H9 (cell line): ENCODE measurements around the gene EVC. TPM values are rescaled to one million over a fixed set of nuclear protein-coding genes. Genes with fewer than 3 reads are reported as not detected.

Experiments used
- DNase-seq: peaks from one replicate; pipeline ENCODE4 v3.0.0-alpha.2; 2017
- H2AFZ ChIP-seq: one replicate; pipeline ENCODE4 v1.6.1; 2013; ENCODE audit warnings: mild to moderate bottlenecking, low read length, control low read depth, moderate library complexity
- H2AK5ac ChIP-seq: 2 replicates; pipeline ENCODE4 v1.6.1; 2013; ENCODE audit warnings: low read length, control low read depth, mixed read lengths; ENCODE audit not compliant: insufficient read length
- H2BK120ac ChIP-seq: one replicate; pipeline ENCODE4 v1.6.1; 2013; ENCODE audit warnings: low read depth, mild to moderate bottlenecking, low read length, control low read depth, inconsistent platforms; ENCODE audit not compliant: poor library complexity, severe bottlenecking
- H2BK12ac ChIP-seq: 2 replicates; pipeline ENCODE4 v1.6.1; 2013; ENCODE audit warnings: low read length, control low read depth, mixed read lengths, low read depth; ENCODE audit not compliant: insufficient read length
- H2BK15ac ChIP-seq: 2 replicates; pipeline ENCODE4 v1.6.1; 2013; ENCODE audit warnings: low read depth, low read length, control low read depth
- H2BK20ac ChIP-seq: one replicate; pipeline ENCODE4 v1.6.1; 2013; ENCODE audit warnings: low read depth, mild to moderate bottlenecking, low read length, control low read depth, inconsistent platforms; ENCODE audit not compliant: poor library complexity, severe bottlenecking
- H2BK5ac ChIP-seq: 2 replicates; pipeline ENCODE4 v1.6.1; 2013; ENCODE audit warnings: low read length, control low read depth, mixed read lengths; ENCODE audit not compliant: insufficient read length
- H3K14ac ChIP-seq: 2 replicates; pipeline ENCODE4 v1.6.1; 2013; ENCODE audit warnings: low read length, control low read depth; ENCODE audit not compliant: insufficient read depth
- H3K18ac ChIP-seq: 2 replicates; pipeline ENCODE4 v1.6.1; 2013; ENCODE audit warnings: low read depth, mild to moderate bottlenecking, mixed read lengths, low read length, control low read depth; ENCODE audit not compliant: insufficient read length
- H3K23ac ChIP-seq: 2 replicates; pipeline ENCODE4 v1.6.1; 2013; ENCODE audit warnings: low read length, control low read depth, mixed read lengths, low read depth; ENCODE audit not compliant: insufficient read length
- H3K23me2 ChIP-seq: 2 replicates; pipeline ENCODE4 v1.6.1; 2013; ENCODE audit warnings: low read depth, mild to moderate bottlenecking, mixed read lengths, low read length, control low read depth; ENCODE audit not compliant: insufficient read length, poor library complexity, severe bottlenecking
- H3K27ac ChIP-seq: 2 replicates; pipeline ENCODE4 v1.5.1; 2013; ENCODE audit warnings: low read length, control low read depth, mixed read lengths, low read depth; ENCODE audit not compliant: insufficient read length
- H3K27me3 ChIP-seq: 2 replicates; pipeline ENCODE4 v1.6.1; 2013; ENCODE audit warnings: low read length, control low read depth, inconsistent platforms; ENCODE audit not compliant: insufficient read depth
- H3K4ac ChIP-seq: 2 replicates; pipeline ENCODE4 v1.6.1; 2013; ENCODE audit warnings: low read depth, mild to moderate bottlenecking, control low read depth, inconsistent platforms, low read length, moderate library complexity
- H3K4me1 ChIP-seq: 2 replicates; pipeline ENCODE4 v1.6.1; 2013; ENCODE audit warnings: low read length, control low read depth, inconsistent platforms; ENCODE audit not compliant: insufficient read depth
- H3K4me2 ChIP-seq: 2 replicates; pipeline ENCODE4 v1.6.1; 2013; ENCODE audit warnings: low read length, control low read depth, mixed read lengths; ENCODE audit not compliant: insufficient read length, insufficient read depth
- H3K56ac ChIP-seq: 2 replicates; pipeline ENCODE4 v1.6.1; 2013; ENCODE audit warnings: low read depth, mild to moderate bottlenecking, mixed read lengths, low read length, control low read depth; ENCODE audit not compliant: insufficient read length
- H3K79me1 ChIP-seq: 2 replicates; pipeline ENCODE4 v1.6.1; 2013; ENCODE audit warnings: low read depth, mild to moderate bottlenecking, moderate library complexity, low read length, control low read depth, inconsistent platforms; ENCODE audit not compliant: insufficient read depth, poor library complexity, severe bottlenecking
- H3K79me2 ChIP-seq: 2 replicates; pipeline ENCODE4 v1.6.1; 2013; ENCODE audit warnings: low read length, control low read depth, inconsistent platforms; ENCODE audit not compliant: insufficient read depth
- H3K9ac ChIP-seq: 2 replicates; pipeline ENCODE4 v1.6.1; 2013; ENCODE audit warnings: low read length, control low read depth, mixed read lengths; ENCODE audit not compliant: insufficient read length; ENCODE audit errors: extremely low read depth
- H3K9me3 ChIP-seq: one replicate; pipeline ENCODE4 v1.6.1; 2013; ENCODE audit warnings: low read depth, low read length, inconsistent platforms; ENCODE audit not compliant: control insufficient read depth
- H3T11ph ChIP-seq: one replicate; pipeline ENCODE4 v1.6.1; 2013; ENCODE audit warnings: mild to moderate bottlenecking, low read length, control low read depth, inconsistent platforms
- H4K20me1 ChIP-seq: one replicate; pipeline ENCODE4 v1.6.1; 2013; ENCODE audit not compliant: control insufficient read depth, insufficient read length, insufficient read depth
- H4K5ac ChIP-seq: 2 replicates; pipeline ENCODE4 v1.6.1; 2013; ENCODE audit warnings: low read depth, mild to moderate bottlenecking, mixed read lengths, low read length, control low read depth; ENCODE audit not compliant: insufficient read length
- H4K8ac ChIP-seq: replicated peaks from 2 replicates; pipeline ENCODE4 v1.6.1; 2013; ENCODE audit warnings: low read length, control low read depth, mixed read lengths, low read depth; ENCODE audit not compliant: insufficient read length
- H4K91ac ChIP-seq: 2 replicates; pipeline ENCODE4 v1.6.1; 2013; ENCODE audit warnings: low read depth, mild to moderate bottlenecking, moderate library complexity, mixed read lengths, low read length, control low read depth; ENCODE audit not compliant: insufficient read length
- H3K27ac Mint-ChIP-seq, 3 experiments: 2 replicates in 2 of 3; 3 replicates in 1 of 3; pipeline ENCODE4 v1.8.0; 2020 to 2021; ENCODE audit warnings: mixed read lengths in 3 of 3, mild to moderate bottlenecking in 1 of 3, moderate library complexity in 1 of 3
- H3K27me3 Mint-ChIP-seq: 2 replicates; pipeline ENCODE4 v1.8.0; 2021; ENCODE audit warnings: low read depth, mild to moderate bottlenecking, moderate library complexity, mixed read lengths
- H3K36me3 Mint-ChIP-seq, 3 experiments: 2 replicates in 2 of 3; 3 replicates in 1 of 3; pipeline ENCODE4 v1.8.0; 2020 to 2021; ENCODE audit warnings: low read depth in 3 of 3, mixed read lengths in 3 of 3; ENCODE audit not compliant: insufficient read depth in 1 of 3
- H3K4me1 Mint-ChIP-seq, 2 experiments: 2 replicates each; pipeline ENCODE4 v1.8.0; 2020; ENCODE audit warnings: mixed read lengths in 2 of 2
- H3K4me3 Mint-ChIP-seq, 2 experiments: 2 replicates in 1 of 2; 3 replicates in 1 of 2; pipeline ENCODE4 v1.8.0; 2020 to 2021; ENCODE audit warnings: mild to moderate bottlenecking in 2 of 2, mixed read lengths in 2 of 2, moderate library complexity in 1 of 2
- H3K9me3 Mint-ChIP-seq, 2 experiments: 2 replicates in 1 of 2; 3 replicates in 1 of 2; pipeline ENCODE4 v1.8.0; 2020; ENCODE audit warnings: mild to moderate bottlenecking in 2 of 2, mixed read lengths in 2 of 2, moderate library complexity in 1 of 2
- WGBS: extraction: QIAGEN DNeasy Blood & Tissue Kit; methylation state at CpG from one replicate; pipeline ENCODE4 v1.1.7; 2013; ENCODE audit warnings: missing lambda C conversion rate, low lambda C conversion rate, mixed read lengths; ENCODE audit not compliant: insufficient read length; ENCODE audit errors: extremely low coverage; 5-methylcytosine and 5-hydroxymethylcytosine counted together
- total RNA-seq: library from RNA; stranded (reverse); gene quantifications from 2 replicates; pipeline ENCODE4 v1.2.1, GENCODE V29; 2021
- TF ChIP-seq, protein P1 (sequence below): fragments of 200-600 bp; sonication (generic); conservative IDR thresholded peaks from 3 replicates; pipeline ENCODE4 v1.8.0; 2021; ENCODE audit warnings: antibody characterized with exemption, mild to moderate bottlenecking

Gene EVC
- total RNA-seq, 1 experiment from 2014 or later: 10.1 TPM

DNA sequence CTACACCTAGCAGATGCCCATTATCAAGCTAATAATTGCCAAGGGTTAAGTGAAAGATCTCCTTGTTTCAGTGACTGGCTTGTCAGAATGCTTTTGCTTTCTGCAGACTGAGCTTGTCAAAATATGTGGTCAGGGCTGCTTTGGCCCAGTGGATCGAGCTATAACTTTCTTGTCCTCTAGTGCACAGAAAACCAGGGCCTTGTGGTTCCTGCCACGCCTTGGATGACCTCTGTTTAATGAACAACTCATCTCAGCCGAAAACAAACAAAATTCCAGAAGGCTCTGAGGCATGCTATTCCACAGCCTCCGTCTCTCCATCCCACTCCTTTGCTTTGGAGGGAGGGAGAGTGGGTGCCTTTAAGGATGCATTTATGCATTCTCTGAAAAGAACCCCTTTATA, 11.3 kb downstream of the EVC start:
- WGBS: no CpG with 5 or more reads among the region's 4 CpGs
- no peaks in the 10 kb centered on the region for H3K23me2 ChIP-seq

More for the DNA sequence above, 11.3 kb downstream of the EVC start:
- no peaks in the 10 kb centered on the region for H3K79me1 ChIP-seq
- no peak overlapping the region for H2BK12ac ChIP-seq
- no peak overlapping the region for H4K8ac ChIP-seq
- no peak overlapping the region for H2BK20ac ChIP-seq
- no peak overlapping the region for H2AK5ac ChIP-seq
- no peak overlapping the region for H3K56ac ChIP-seq
- H3K9ac ChIP-seq: no peak overlapping the region
- DNase-seq: no peak
- H3K23ac ChIP-seq: no peak overlapping the region
- no peak overlapping the region for H3K4ac ChIP-seq
- H2BK5ac ChIP-seq: no peak overlapping the region
- Mint-ChIP-seq H3K9me3 (peaks cover 0 to 2% of the 10 kb centered on the region in 2 experiments; a peak in 2 of 5 replicates), H3K36me3 (peaks cover 15 to 21% (median 18%) of the 10 kb centered on the region in 3 experiments; a peak in 5 of 7 replicates), H3K4me1 (peaks cover 12% of the 10 kb centered on the region in 2 experiments), H3K27ac (no peak overlapping the region), H3K27me3 (no peaks in the 10 kb centered on the region), H3K4me3 (no peak overlapping the region)
- H2BK15ac ChIP-seq: no peak overlapping the region
- no peaks in the 10 kb centered on the region for H3K9me3 ChIP-seq
- H4K91ac ChIP-seq: no peak overlapping the region
- H3K79me2 ChIP-seq: no peaks in the 10 kb centered on the region
- H3T11ph ChIP-seq: no peak overlapping the region
- H2BK120ac ChIP-seq: no peak overlapping the region
- TF ChIP-seq, protein P1, sequence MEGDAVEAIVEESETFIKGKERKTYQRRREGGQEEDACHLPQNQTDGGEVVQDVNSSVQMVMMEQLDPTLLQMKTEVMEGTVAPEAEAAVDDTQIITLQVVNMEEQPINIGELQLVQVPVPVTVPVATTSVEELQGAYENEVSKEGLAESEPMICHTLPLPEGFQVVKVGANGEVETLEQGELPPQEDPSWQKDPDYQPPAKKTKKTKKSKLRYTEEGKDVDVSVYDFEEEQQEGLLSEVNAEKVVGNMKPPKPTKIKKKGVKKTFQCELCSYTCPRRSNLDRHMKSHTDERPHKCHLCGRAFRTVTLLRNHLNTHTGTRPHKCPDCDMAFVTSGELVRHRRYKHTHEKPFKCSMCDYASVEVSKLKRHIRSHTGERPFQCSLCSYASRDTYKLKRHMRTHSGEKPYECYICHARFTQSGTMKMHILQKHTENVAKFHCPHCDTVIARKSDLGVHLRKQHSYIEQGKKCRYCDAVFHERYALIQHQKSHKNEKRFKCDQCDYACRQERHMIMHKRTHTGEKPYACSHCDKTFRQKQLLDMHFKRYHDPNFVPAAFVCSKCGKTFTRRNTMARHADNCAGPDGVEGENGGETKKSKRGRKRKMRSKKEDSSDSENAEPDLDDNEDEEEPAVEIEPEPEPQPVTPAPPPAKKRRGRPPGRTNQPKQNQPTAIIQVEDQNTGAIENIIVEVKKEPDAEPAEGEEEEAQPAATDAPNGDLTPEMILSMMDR: no peak
- H4K5ac ChIP-seq: no peak overlapping the region
- no peaks in the 10 kb centered on the region for H4K20me1 ChIP-seq
- no peak overlapping the region for H3K18ac ChIP-seq
- H3K27me3 ChIP-seq: no peaks in the 10 kb centered on the region
- H3K4me2 ChIP-seq: no peak overlapping the region
- H2AFZ ChIP-seq: no peak overlapping the region
- no peak overlapping the region for H3K14ac ChIP-seq
- no peaks in the 10 kb centered on the region for H3K4me1 ChIP-seq
- no peak overlapping the region for H3K27ac ChIP-seq
